H1 (cell line): ENCODE data around the gene WDR75. TPM values are rescaled to one million over a fixed set of nuclear protein-coding genes. Genes with fewer than 3 reads are reported as not detected.

Experiments used
- BACH1 ChIP-seq: IDR thresholded peaks from 2 replicates; pipeline ENCODE4 v1.6.1; 2012; ENCODE audit warnings: low read length, improper control_type of control experiment
- HDAC2 ChIP-seq, 2 experiments: fragments of 300-600 bp in 1 of 2; sonication (generic) in 1 of 2; IDR thresholded peaks; 2 replicates each; pipeline ENCODE4 v1.6.1; 2011 to 2012; ENCODE audit warnings: low read depth in 2 of 2, low read length in 2 of 2, mild to moderate bottlenecking in 2 of 2, moderate library complexity in 2 of 2, borderline replicate concordance in 1 of 2, inconsistent platforms in 1 of 2
- ZNF274 ChIP-seq: IDR thresholded peaks from 2 replicates; pipeline ENCODE4 v1.7.0; 2012; ENCODE audit warnings: low read length, borderline replicate concordance; ENCODE audit errors: extremely low read depth
- polyA plus RNA-seq, 7 experiments: library from polyadenylated mRNA; depleted of rRNA in 3 of 7; stranded (reverse) in 5 of 7; unstranded in 2 of 7; fragments of >200 nt in 5 of 7; fragments of 200-250 nt in 2 of 7; gene quantifications; 1 replicate in 5 of 7; 2 replicates in 1 of 7; 4 replicates in 1 of 7; pipeline versions ENCODE4 v1.2.1 to v1.2.3, GENCODE V29; 2011 to 2013; ENCODE audit warnings: missing spikeins in 2 of 7, mixed read lengths in 2 of 7
- total RNA-seq: library from RNA; stranded (reverse); fragmentation: NEBNext Ultra II Directional; extraction: Animal tissue kit (Norgen Biotek cat#: 25700); gene quantifications from 2 replicates; pipeline ENCODE4 v1.2.1, GENCODE V29; 2021
- TF ChIP-seq, protein P1 (sequence below): IDR thresholded peaks from 2 replicates; pipeline ENCODE4 v1.6.1; 2011; ENCODE audit warnings: low read length, improper control_type of control experiment

WDR75 gene
- total and polyA plus RNA-seq, 2 of the 8 experiments (the other 6 are each of a cell fraction or from before 2014, with no cell fraction given) = 26.9 to 77.1 TPM

- TF ChIP-seq HDAC2 (IDR thresholded peaks at IDR 0.05; ENCODE audit: borderline replicate concordance in 1 of 2, low read depth in 2 of 2, low read length in 2 of 2) (no peak), ZNF274 (no peak), BACH1 (no peak)
- TF ChIP-seq, protein P1, sequence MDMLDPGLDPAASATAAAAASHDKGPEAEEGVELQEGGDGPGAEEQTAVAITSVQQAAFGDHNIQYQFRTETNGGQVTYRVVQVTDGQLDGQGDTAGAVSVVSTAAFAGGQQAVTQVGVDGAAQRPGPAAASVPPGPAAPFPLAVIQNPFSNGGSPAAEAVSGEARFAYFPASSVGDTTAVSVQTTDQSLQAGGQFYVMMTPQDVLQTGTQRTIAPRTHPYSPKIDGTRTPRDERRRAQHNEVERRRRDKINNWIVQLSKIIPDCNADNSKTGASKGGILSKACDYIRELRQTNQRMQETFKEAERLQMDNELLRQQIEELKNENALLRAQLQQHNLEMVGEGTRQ = no peak
Measured at GRCh38 chr2:189394525-189394924, 46.7 kb upstream of the WDR75 start (continued).
